Right lobe of liver (tissue), 4 donors: Measurements from ENCODE around the gene EPN3.

Experiments
- CTCF ChIP-seq, 4 donors: fragments of 200-600 bp in 3 of 4; fragments of 450-650 bp in 1 of 4; IDR thresholded peaks; one replicate each; pipeline versions ENCODE4 v1.5.1 to v1.8.0; 2016 to 2022; ENCODE audit warnings: antibody characterized with exemption in 4 of 4, mild to moderate bottlenecking in 2 of 4
- POLR2A ChIP-seq: fragments of 450-650 bp; IDR thresholded peaks from one replicate; pipeline ENCODE4 v1.6.1; 2017; ENCODE audit warnings: antibody characterized with exemption, mild to moderate bottlenecking
- donor health status: DM: no; HTN: no; CAD: no.
- donor health status: DM: no; HTN: no; CAD: no.
- donor health status: DM: no; HTN: yes; CAD: no.

DNA sequence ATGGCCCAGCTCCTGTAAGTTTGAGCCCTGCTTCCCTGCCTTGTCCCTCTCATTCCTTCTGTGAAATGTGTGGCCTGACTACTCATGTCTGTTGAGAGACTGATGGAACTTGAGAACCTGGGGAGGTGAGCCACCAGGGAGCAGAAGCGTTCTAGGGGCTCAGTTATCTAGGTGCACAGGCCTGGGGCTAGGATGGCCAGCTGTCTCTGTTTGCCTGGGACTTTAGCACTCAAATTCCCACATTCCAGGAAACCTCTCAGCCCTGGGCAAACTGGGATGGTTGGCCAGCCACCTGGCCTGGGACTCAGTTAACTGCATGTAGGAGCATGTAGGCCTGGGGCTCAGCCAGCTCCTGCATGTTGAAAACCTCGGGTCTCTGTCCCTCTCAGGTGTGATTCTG lies 9.3 kb upstream of the EPN3 start:
- TF ChIP-seq CTCF (IDR thresholded peaks at IDR 0.05) = no peak
- no peak for TF ChIP-seq POLR2A
